Uterus (tissue), 4 donors: ENCODE measurements around the gene RNF175. TPM values are rescaled to one million over a fixed set of nuclear protein-coding genes. Genes with fewer than 3 reads are reported as not detected.

ENCODE experiments used
- DNase-seq, 2 donors: peaks; one replicate each; pipeline ENCODE4 v3.0.0-alpha.2; 2019 to 2020
- H3K27ac ChIP-seq, 2 donors: fragments of 200-600 bp; sonication (generic); 1 replicate in 1 of 2; 2 replicates in 1 of 2; pipeline ENCODE4 v1.5.1; 2016 to 2018
- H3K27me3 ChIP-seq, 2 donors: fragments of 200-600 bp; sonication (generic); one replicate each; pipeline ENCODE4 v1.5.1; 2018 to 2019; ENCODE audit warnings: control low read depth in 1 of 2
- H3K36me3 ChIP-seq, 2 donors: fragments of 200-600 bp; sonication (generic); one replicate each; pipeline ENCODE4 v1.5.1; 2019; ENCODE audit warnings: control low read depth in 1 of 2
- H3K4me1 ChIP-seq, 2 donors: fragments of 200-600 bp; sonication (generic); one replicate each; pipeline ENCODE4 v1.5.1; 2018 to 2019; ENCODE audit warnings: control low read depth in 1 of 2
- H3K4me3 ChIP-seq, 2 donors: fragments of 200-600 bp; sonication (generic); 1 replicate in 1 of 2; 2 replicates in 1 of 2; pipeline ENCODE4 v1.5.1; 2018 to 2019; ENCODE audit warnings: mild to moderate bottlenecking in 1 of 2
- H3K9me3 ChIP-seq, 2 donors: fragments of 200-600 bp; sonication (generic); one replicate each; pipeline ENCODE4 v1.5.1; 2019; ENCODE audit warnings: control low read depth in 1 of 2
- POLR2A ChIP-seq, 2 donors: fragments of 450-650 bp; IDR thresholded peaks; one replicate each; pipeline ENCODE4 v1.6.1; 2016; ENCODE audit warnings: antibody characterized with exemption in 2 of 2, mild to moderate bottlenecking in 1 of 2, moderate library complexity in 1 of 2
- intact Hi-C: fragments of 100-400 bp; cut with DNase I; formaldehyde crosslinking; loops from one replicate; pipeline ENCODE4 v1.15.1; 2023; ENCODE audit warnings: low total_unique reads
- total RNA-seq, 4 donors: library from RNA; depleted of rRNA in 3 of 4; stranded (reverse); fragments of >200 nt in 3 of 4; gene quantifications; one replicate each; pipeline versions ENCODE4 v1.1.0 to v1.2.4, GENCODE V29; 2014 to 2023
- TF ChIP-seq, protein P1 (sequence below), 4 experiments: fragments of 200-600 bp in 2 of 4; fragments of 450-650 bp in 2 of 4; sonication (generic) in 2 of 4; IDR thresholded peaks; one replicate each; pipeline ENCODE4 v1.5.1; 2016 to 2019; ENCODE audit warnings: antibody characterized with exemption in 4 of 4, mild to moderate bottlenecking in 2 of 4, moderate library complexity in 1 of 4
- donor health status: DM: yes; HTN: yes; CAD: no.

The RNF175 gene
- total RNA-seq, 4 donors from 2014 or later = 3.9 TPM; not detected in 3

DNA sequence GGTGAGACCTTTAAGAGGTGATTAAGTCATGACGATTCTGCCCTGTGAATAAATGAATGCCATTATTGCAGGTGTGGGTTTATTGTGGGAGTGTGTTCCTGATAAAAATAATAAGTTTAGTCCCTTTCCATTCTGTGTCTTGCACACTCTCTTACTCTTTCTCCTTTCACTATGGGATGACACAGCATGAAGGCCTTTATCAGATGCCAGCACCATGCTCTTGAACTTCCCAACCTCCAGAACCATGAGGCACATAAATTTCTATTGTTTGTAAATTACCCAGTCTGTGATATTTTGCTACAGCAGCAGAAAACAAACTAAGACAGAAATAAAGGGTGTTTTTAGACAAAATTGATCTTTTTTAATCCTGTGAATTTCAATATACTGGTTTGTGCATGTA is 18.6 kb upstream of the RNF175 start:
- no peaks in the 10 kb centered on the region for H3K4me1 ChIP-seq
- DNase-seq = no peak
- intact Hi-C loops = no loop called here
- no peak overlapping the region for H3K4me3 ChIP-seq
- H3K27me3 ChIP-seq = no peaks in the 10 kb centered on the region
- H3K9me3 ChIP-seq = no peaks in the 10 kb centered on the region
- no peak for TF ChIP-seq POLR2A (IDR thresholded peaks at IDR 0.05)
- TF ChIP-seq, protein P1, sequence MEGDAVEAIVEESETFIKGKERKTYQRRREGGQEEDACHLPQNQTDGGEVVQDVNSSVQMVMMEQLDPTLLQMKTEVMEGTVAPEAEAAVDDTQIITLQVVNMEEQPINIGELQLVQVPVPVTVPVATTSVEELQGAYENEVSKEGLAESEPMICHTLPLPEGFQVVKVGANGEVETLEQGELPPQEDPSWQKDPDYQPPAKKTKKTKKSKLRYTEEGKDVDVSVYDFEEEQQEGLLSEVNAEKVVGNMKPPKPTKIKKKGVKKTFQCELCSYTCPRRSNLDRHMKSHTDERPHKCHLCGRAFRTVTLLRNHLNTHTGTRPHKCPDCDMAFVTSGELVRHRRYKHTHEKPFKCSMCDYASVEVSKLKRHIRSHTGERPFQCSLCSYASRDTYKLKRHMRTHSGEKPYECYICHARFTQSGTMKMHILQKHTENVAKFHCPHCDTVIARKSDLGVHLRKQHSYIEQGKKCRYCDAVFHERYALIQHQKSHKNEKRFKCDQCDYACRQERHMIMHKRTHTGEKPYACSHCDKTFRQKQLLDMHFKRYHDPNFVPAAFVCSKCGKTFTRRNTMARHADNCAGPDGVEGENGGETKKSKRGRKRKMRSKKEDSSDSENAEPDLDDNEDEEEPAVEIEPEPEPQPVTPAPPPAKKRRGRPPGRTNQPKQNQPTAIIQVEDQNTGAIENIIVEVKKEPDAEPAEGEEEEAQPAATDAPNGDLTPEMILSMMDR (IDR thresholded peaks at IDR 0.05) = no peak
- H3K27ac ChIP-seq = no peak overlapping the region
- H3K36me3 ChIP-seq = no peaks in the 10 kb centered on the region

DNA sequence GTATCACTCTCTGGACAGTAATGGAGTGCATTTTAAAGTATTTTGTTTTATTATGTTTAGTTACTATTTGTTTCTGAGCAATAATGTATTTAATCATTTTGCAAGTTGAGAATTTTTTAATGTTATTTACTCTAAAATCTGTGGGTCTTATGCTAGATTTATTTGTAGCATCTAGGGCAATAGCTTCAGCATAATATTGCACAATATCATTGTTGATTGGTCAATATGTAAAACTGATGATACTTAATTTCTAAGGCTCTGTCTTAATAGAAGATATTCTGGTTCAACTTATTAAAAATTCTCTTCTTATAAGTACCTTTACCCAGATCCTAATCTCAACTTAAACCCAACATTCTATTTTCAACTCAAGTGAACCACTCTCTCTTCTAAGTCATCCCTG is 17.6 kb upstream of the RNF175 start:
- DNase-seq = no peak
- H3K9me3 ChIP-seq = no peaks in the 10 kb centered on the region
- TF ChIP-seq, protein P1 (IDR thresholded peaks at IDR 0.05) = no peak
- no peak for TF ChIP-seq POLR2A (IDR thresholded peaks at IDR 0.05)
- no peak overlapping the region for H3K27ac ChIP-seq
- no peaks in the 10 kb centered on the region for H3K36me3 ChIP-seq
- H3K4me1 ChIP-seq = no peaks in the 10 kb centered on the region
- intact Hi-C loops = no loop called here
- no peak overlapping the region for H3K4me3 ChIP-seq
- no peaks in the 10 kb centered on the region for H3K27me3 ChIP-seq

DNA sequence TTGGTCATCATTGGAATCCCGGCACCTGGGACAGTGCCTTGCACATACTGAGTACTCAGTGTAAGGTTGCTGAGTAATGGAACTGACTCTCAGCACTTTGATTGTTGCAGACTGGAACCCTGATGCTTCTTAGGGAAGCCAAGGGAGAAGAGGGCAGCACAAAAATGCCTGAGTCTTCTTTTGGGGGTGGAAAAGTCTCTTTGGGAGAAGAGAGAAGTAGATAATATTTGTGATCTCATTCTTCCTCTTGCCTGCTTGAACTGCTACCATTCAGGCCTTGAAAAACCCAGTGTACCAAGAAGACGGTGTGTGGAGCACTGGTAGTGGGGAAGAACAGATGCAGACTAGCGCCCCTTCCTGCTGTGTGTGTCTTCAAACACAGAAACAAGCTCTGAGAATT is 16.8 kb upstream of the RNF175 start:
- Histone ChIP-seq H3K4me3 (no peak overlapping the region), H3K36me3 (no peaks in the 10 kb centered on the region), H3K4me1 (no peaks in the 10 kb centered on the region), H3K27me3 (no peaks in the 10 kb centered on the region), H3K9me3 (no peaks in the 10 kb centered on the region), H3K27ac (no peak overlapping the region)
- TF ChIP-seq POLR2A (IDR thresholded peaks at IDR 0.05) = no peak
- TF ChIP-seq, protein P1 (IDR thresholded peaks at IDR 0.05) = no peak
- no peak for DNase-seq
- intact Hi-C loops = no loop called here

DNA sequence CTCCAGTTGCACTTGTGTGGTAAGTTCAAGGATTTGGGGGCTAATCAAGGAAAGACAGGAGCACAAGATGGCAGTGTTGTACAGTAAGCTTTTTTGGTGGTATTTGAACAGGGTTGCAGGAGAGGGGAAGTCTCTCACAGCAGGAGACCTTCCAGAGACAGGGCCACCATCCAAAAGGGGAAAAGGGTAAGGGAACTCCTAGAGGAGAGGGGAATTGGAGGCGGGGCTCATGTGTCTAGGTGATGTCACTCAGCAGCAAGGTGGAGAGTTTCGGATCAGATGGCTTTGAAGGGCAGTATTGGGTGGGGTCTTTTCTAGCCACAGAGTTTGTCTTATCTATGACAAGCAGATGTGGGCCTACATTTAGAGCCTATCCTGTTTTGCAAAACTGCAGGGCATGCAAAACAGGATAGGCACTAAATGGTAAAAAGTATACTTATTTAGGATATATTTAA is 13.4 kb upstream of the RNF175 start:
- H3K4me3 ChIP-seq = no peak overlapping the region
- intact Hi-C loops = no loop called here
- no peaks in the 10 kb centered on the region for H3K4me1 ChIP-seq
- no peaks in the 10 kb centered on the region for H3K36me3 ChIP-seq
- no peak for DNase-seq
- no peaks in the 10 kb centered on the region for H3K27me3 ChIP-seq
- no peak for TF ChIP-seq POLR2A (IDR thresholded peaks at IDR 0.05)
- TF ChIP-seq, protein P1 (IDR thresholded peaks at IDR 0.05) = no peak
- H3K9me3 ChIP-seq = no peaks in the 10 kb centered on the region
- no peak overlapping the region for H3K27ac ChIP-seq

DNA sequence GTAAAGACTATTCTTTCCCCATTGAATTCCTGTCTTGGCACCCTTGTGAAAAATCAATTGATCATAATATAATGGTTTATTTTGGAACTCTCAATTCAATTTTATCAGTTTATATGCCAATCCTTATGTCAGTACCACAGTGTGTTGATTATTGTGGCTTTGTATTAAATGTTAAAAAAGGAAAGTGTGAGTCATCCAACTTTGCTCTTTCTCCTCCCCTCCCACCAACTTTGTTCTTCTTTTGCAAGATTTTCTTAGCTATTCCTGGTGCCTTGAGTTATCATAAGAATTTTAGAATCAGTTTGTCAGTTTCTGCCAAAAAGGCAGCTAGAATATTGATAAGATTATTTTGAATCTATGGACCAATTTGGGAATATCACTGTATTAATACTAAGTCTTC is 11.2 kb upstream of the RNF175 start:
- no peak overlapping the region for H3K4me3 ChIP-seq
- no peaks in the 10 kb centered on the region for H3K4me1 ChIP-seq
- no peak for TF ChIP-seq POLR2A (IDR thresholded peaks at IDR 0.05)
- TF ChIP-seq, protein P1 (IDR thresholded peaks at IDR 0.05) = no peak
- intact Hi-C loops = no loop called here
- no peaks in the 10 kb centered on the region for H3K27me3 ChIP-seq
- H3K27ac ChIP-seq = no peak overlapping the region
- no peak for DNase-seq
- H3K36me3 ChIP-seq = no peaks in the 10 kb centered on the region
- H3K9me3 ChIP-seq = no peaks in the 10 kb centered on the region
